Peyer's patch (tissue), 4 donors: ENCODE measurements around the gene SAE1. TPM values are rescaled to one million over a fixed set of nuclear protein-coding genes. Genes with fewer than 3 reads are reported as not detected.

Experiments used
- DNase-seq, 3 donors: peaks; one replicate each; pipeline ENCODE4 v3.0.0-alpha.2; 2017 to 2019
- H3K27ac ChIP-seq, 4 donors: fragments of 200-600 bp; sonication (generic); one replicate each; pipeline ENCODE4 v1.5.1; 2016 to 2019
- H3K27me3 ChIP-seq, 2 donors: fragments of 200-600 bp; sonication (generic); one replicate each; pipeline ENCODE4 v1.5.1; 2019
- H3K36me3 ChIP-seq, 3 donors: fragments of 200-600 bp; sonication (generic); one replicate each; pipeline ENCODE4 v1.5.1; 2016 to 2019
- H3K4me1 ChIP-seq, 4 donors: fragments of 200-600 bp; sonication (generic); one replicate each; pipeline ENCODE4 v1.5.1; 2016 to 2019
- H3K4me3 ChIP-seq, 4 donors: fragments of 200-600 bp; sonication (generic); 1 replicate in 3 of 4; 2 replicates in 1 of 4; pipeline ENCODE4 v1.5.1; 2016 to 2019; ENCODE audit warnings: mild to moderate bottlenecking in 1 of 4
- H3K9me3 ChIP-seq, 4 donors: fragments of 200-600 bp; sonication (generic); one replicate each; pipeline ENCODE4 v1.5.1; 2016 to 2019; ENCODE audit warnings: mild to moderate bottlenecking in 1 of 4
- POLR2A ChIP-seq, 2 donors: fragments of 450-650 bp; IDR thresholded peaks; one replicate each; pipeline ENCODE4 v1.5.1; 2017; ENCODE audit warnings: antibody characterized with exemption in 2 of 2, mild to moderate bottlenecking in 2 of 2, moderate library complexity in 2 of 2
- total RNA-seq, 4 donors: library from RNA; depleted of rRNA; stranded (reverse); fragments of >200 nt; gene quantifications; one replicate each; pipeline ENCODE4 v1.1.0, GENCODE V29; 2016
- TF ChIP-seq, protein P1 (sequence below), 6 experiments: fragments of 450-650 bp in 4 of 6; fragments of 200-600 bp in 2 of 6; sonication (generic) in 1 of 6; IDR thresholded peaks; one replicate each; pipeline ENCODE4 v1.5.1; 2017 to 2019; ENCODE audit warnings: antibody characterized with exemption in 6 of 6, mild to moderate bottlenecking in 3 of 6, moderate library complexity in 1 of 6

SAE1 gene
- total RNA-seq, 4 donors from 2014 or later = 35.9 to 73.4 (median 40.3) TPM

DNA sequence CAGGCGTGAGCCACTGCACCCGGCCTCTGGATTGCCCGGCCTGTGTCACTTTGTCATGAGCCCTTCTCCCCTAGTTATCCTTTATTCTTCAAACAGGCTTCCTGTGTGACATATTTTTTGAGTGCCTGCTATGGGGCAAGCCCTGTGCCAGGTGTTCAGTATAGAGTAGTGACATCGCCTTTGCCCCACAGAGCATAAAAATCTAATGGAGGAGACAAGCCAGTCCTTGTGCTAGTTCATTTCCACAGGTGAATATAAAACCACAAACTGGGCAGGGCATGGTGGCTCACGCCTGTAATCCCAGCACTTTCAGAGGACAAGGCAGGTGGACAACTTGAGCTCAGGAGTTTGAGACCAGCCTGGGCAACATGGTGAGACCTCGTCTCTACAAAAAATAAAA, 57.2 kb downstream of the SAE1 start:
- Histone ChIP-seq H3K36me3 (peaks cover 0 to 5% (median 0%) of the 10 kb centered on the region in 3 donors), H3K27ac (peak overlapping the region; percentile 41 to 73 (median 55)), H3K4me3 (no peak overlapping the region), H3K9me3 (no peaks in the 10 kb centered on the region), H3K4me1 (peaks cover 5 to 42% (median 16%) of the 10 kb centered on the region in 4 donors), H3K27me3 (no peaks in the 10 kb centered on the region)
- TF ChIP-seq, protein P1, sequence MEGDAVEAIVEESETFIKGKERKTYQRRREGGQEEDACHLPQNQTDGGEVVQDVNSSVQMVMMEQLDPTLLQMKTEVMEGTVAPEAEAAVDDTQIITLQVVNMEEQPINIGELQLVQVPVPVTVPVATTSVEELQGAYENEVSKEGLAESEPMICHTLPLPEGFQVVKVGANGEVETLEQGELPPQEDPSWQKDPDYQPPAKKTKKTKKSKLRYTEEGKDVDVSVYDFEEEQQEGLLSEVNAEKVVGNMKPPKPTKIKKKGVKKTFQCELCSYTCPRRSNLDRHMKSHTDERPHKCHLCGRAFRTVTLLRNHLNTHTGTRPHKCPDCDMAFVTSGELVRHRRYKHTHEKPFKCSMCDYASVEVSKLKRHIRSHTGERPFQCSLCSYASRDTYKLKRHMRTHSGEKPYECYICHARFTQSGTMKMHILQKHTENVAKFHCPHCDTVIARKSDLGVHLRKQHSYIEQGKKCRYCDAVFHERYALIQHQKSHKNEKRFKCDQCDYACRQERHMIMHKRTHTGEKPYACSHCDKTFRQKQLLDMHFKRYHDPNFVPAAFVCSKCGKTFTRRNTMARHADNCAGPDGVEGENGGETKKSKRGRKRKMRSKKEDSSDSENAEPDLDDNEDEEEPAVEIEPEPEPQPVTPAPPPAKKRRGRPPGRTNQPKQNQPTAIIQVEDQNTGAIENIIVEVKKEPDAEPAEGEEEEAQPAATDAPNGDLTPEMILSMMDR (IDR thresholded peaks at IDR 0.05) = no peak
- TF ChIP-seq POLR2A (IDR thresholded peaks at IDR 0.05) = no peak
- peak in 1 of 3 donors; percentile 49 for DNase-seq

DNA sequence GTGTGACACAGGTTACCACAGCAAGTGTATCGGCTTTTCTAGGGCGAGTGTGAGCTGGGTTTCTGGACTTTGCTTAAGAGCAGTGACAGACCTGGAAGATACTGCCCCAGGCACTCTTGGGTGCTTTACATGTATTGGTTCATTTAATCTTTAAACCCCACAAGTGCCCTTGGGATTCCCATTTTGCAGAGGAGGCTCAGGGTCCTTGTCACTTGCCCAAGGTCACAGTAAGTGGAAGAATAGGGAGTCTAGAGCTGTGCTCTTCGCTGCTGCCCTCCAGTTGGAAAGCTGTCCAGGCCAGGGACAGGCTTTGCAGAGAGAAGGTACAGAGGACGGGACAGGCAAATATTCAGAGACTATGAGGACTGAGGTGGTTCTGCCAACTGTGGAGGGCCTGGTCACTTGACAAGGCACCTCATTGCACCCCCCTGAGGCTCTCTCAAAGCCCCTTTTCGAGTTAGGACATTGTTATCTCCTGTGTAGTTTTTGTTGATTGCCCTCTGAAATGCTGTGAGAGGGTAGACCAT, 57.9 kb downstream of the SAE1 start:
- Histone ChIP-seq H3K9me3 (no peaks in the 10 kb centered on the region), H3K36me3 (peaks cover 0 to 5% (median 0%) of the 10 kb centered on the region in 3 donors), H3K27ac (peak overlapping the region in 3 of 4 donors; percentile 23 to 73 (median 57)), H3K27me3 (no peaks in the 10 kb centered on the region), H3K4me1 (peaks cover 5 to 42% (median 16%) of the 10 kb centered on the region in 4 donors), H3K4me3 (no peak overlapping the region)
- TF ChIP-seq POLR2A (IDR thresholded peaks at IDR 0.05) = no peak
- TF ChIP-seq, protein P1 (IDR thresholded peaks at IDR 0.05) = no peak
- no peak for DNase-seq

DNA sequence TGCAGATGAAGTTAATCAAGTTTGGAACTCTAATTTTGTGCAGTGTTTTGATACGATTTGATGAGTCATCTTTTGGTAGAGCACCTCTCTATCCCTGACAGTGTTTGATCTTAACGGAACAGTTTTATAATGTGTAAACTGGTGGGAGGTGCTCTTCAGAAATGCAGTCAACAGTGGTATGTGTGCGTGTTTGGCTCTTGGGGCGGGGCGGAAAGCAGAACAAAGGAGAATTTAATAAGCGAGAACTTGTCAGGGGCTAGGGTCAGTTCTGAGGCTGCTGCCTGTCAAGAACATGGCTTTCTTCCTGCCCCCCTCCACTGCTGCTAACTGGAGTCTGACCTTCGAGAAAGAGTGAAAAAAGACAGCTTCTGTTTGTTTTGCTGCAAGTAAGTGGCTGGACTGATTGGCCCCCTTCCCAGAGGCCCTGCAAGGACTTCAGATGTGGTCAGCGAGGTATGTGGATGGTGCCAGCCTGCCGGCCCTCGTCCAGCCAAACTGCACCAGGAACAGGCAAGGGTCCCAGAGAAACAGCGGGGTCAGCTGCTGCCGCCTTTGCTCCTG, 59.6 kb downstream of the SAE1 start:
- H3K27ac ChIP-seq = peak overlapping the region; percentile 48 to 73 (median 60)
- DNase-seq = peak; percentile 53 to 63 (median 53)
- H3K4me1 ChIP-seq = peaks cover 5 to 42% (median 16%) of the 10 kb centered on the region in 4 donors
- TF ChIP-seq POLR2A (IDR thresholded peaks at IDR 0.05) = no peak
- TF ChIP-seq, protein P1 (IDR thresholded peaks at IDR 0.05) = no peak
- no peaks in the 10 kb centered on the region for H3K27me3 ChIP-seq
- H3K9me3 ChIP-seq = no peaks in the 10 kb centered on the region
- H3K4me3 ChIP-seq = no peak overlapping the region
- peaks cover 0 to 5% (median 0%) of the 10 kb centered on the region in 3 donors for H3K36me3 ChIP-seq

DNA sequence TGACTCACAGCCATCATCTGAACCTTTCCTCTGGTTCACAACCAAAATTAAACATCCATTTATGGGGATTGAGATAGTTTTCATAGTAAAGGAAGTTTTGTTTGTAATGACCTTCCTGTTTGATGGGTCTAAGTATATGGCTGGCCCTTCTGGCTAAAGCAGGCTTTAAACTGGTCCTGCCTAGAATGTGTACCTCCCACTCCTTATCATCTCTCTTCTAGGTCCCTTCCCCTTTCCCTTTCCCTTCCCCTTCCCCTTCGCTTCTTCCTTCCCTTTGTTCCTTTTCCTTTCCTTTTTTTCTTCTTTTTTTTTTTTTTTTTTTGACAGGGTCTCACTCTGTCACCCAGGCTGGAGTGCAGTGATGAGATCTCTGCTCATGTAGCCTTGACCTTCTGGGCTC, 64.8 kb downstream of the SAE1 start:
- Histone ChIP-seq H3K9me3 (no peaks in the 10 kb centered on the region), H3K4me3 (no peak overlapping the region)
- no peak for DNase-seq

DNA sequence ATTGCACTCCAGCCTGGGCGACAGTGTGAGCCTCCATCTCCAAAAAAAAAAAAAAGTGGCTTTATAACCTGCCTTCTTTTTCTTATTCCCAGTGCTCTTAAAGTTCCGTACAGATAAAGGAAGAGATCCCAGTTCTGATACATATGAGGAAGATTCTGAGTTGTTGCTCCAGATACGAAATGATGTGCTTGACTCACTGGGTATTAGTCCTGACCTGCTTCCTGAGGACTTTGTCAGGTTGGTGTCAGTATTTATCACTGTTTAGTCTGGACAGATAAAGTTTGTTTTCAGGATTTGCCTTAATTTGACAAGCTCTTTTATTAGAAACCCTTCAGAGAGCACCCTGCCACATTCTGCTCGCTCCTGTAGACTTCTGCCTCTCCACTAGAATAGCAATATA, 66.5 kb downstream of the SAE1 start:
- Histone ChIP-seq H3K4me3 (no peak overlapping the region), H3K9me3 (no peaks in the 10 kb centered on the region), H3K27ac (no peak overlapping the region), H3K27me3 (no peaks in the 10 kb centered on the region), H3K36me3 (peaks cover 0 to 22% (median 0%) of the 10 kb centered on the region in 3 donors), H3K4me1 (no peaks in the 10 kb centered on the region)
- TF ChIP-seq, protein P1 (IDR thresholded peaks at IDR 0.05) = no peak
- TF ChIP-seq POLR2A (IDR thresholded peaks at IDR 0.05) = no peak
- no peak for DNase-seq

More for the DNA sequence above, 64.8 kb downstream of the SAE1 start:
- H3K4me1 ChIP-seq = peaks cover 0 to 5% (median 1%) of the 10 kb centered on the region in 4 donors
- no peak overlapping the region for H3K27ac ChIP-seq
- TF ChIP-seq, protein P1 (IDR thresholded peaks at IDR 0.05) = no peak
- no peak for TF ChIP-seq POLR2A (IDR thresholded peaks at IDR 0.05)
- peaks cover 0 to 19% (median 0%) of the 10 kb centered on the region in 3 donors for H3K36me3 ChIP-seq
- no peaks in the 10 kb centered on the region for H3K27me3 ChIP-seq
